HepG2 (cell line): ENCODE measurements around the gene NPDC1. TPM values are rescaled to one million over a fixed set of nuclear protein-coding genes. Genes with fewer than 3 reads are reported as not detected.

Experiments
- AGO1 ChIP-seq: fragments of 200-400 bp; formaldehyde crosslinking; IDR thresholded peaks from 2 replicates; pipeline ENCODE4 v1.6.1; 2017; ENCODE audit warnings: mild to moderate bottlenecking, low read depth, low read length, moderate library complexity; ENCODE audit not compliant: poor library complexity, severe bottlenecking
- ARNT2 ChIP-seq: sonication (generic); formaldehyde crosslinking; IDR thresholded peaks from 2 replicates; pipeline ENCODE4 v1.8.0; 2022; ENCODE audit warnings: mild to moderate bottlenecking, low read depth, missing genetic modification reagents, moderate library complexity
- BORCS8-MEF2B ChIP-seq: sonication (generic); formaldehyde crosslinking; IDR thresholded peaks from 2 replicates; pipeline ENCODE4 v1.8.0; 2022; ENCODE audit warnings: mild to moderate bottlenecking, missing genetic modification reagents
- HMGA1 ChIP-seq: sonication (generic); formaldehyde crosslinking; conservative IDR thresholded peaks from 2 replicates; pipeline ENCODE4 v1.4.0; 2020; ENCODE audit warnings: missing genetic modification reagents
- PHF21A ChIP-seq: sonication (generic); formaldehyde crosslinking; IDR thresholded peaks from 2 replicates; pipeline ENCODE4 v1.5.0; 2020; ENCODE audit warnings: mild to moderate bottlenecking, missing genetic modification reagents
- REPIN1 ChIP-seq: sonication (generic); formaldehyde crosslinking; IDR thresholded peaks from 2 replicates; pipeline ENCODE4 v1.8.0; 2022; ENCODE audit warnings: missing genetic modification reagents, low read depth, mild to moderate bottlenecking, borderline replicate concordance
- SOX5 ChIP-seq: IDR thresholded peaks from 2 replicates; pipeline ENCODE4 v1.6.1; 2016; ENCODE audit warnings: borderline replicate concordance
- TAF15 ChIP-seq: fragments of 200-400 bp; formaldehyde crosslinking; IDR thresholded peaks from one replicate; pipeline ENCODE4 v1.6.1; 2018; ENCODE audit warnings: mild to moderate bottlenecking, low read depth, low read length; ENCODE audit not compliant: poor library complexity, severe bottlenecking
- ZNF225 ChIP-seq: sonication (generic); formaldehyde crosslinking; IDR thresholded peaks from 2 replicates; pipeline ENCODE4 v1.4.0; 2020; ENCODE audit warnings: mild to moderate bottlenecking, missing genetic modification reagents
- ZNF230 ChIP-seq: sonication (generic); formaldehyde crosslinking; IDR thresholded peaks from 2 replicates; pipeline ENCODE4 v1.4.0; 2020; ENCODE audit warnings: mild to moderate bottlenecking, missing genetic modification reagents
- polyA plus RNA-seq, 8 experiments: library from polyadenylated mRNA; depleted of rRNA in 3 of 8; stranded (reverse) in 7 of 8; unstranded in 1 of 8; fragments of >200 nt; fragmentation: Illumina TruSeq in 4 of 8; extraction: Trizol in 4 of 8; gene quantifications; 2 replicates each; pipeline versions ENCODE4 v1.2.1 to v1.2.3, GENCODE V29; 2011 to 2016; ENCODE audit warnings: low read depth in 4 of 8, missing spikeins in 1 of 8, mixed read lengths in 1 of 8; ENCODE audit not compliant: insufficient read depth in 1 of 8
- total RNA-seq, 5 experiments: library from RNA; depleted of rRNA; stranded (reverse); fragments of >200 nt; fragmentation: Illumina TruSeq; extraction: Trizol; gene quantifications; 2 replicates each; pipeline ENCODE4 v1.2.3, GENCODE V29; 2016; ENCODE audit warnings: low read depth in 1 of 5
- TF ChIP-seq, protein P1 (sequence below), 2 experiments: sonication (generic) in 1 of 2; formaldehyde crosslinking in 1 of 2; IDR thresholded peaks; 2 replicates each; pipeline versions ENCODE4 v1.4.0 to v1.6.1; 2016 to 2020; ENCODE audit warnings: borderline replicate concordance in 1 of 2, low read depth in 1 of 2, mild to moderate bottlenecking in 1 of 2, missing genetic modification reagents in 1 of 2
- TF ChIP-seq, protein P2 (sequence below): sonication (generic); formaldehyde crosslinking; IDR thresholded peaks from 2 replicates; pipeline ENCODE4 v1.4.0; 2020; ENCODE audit warnings: mild to moderate bottlenecking, low read depth, missing genetic modification reagents
- TF ChIP-seq, protein P3 (sequence below): sonication (generic); formaldehyde crosslinking; IDR thresholded peaks from 2 replicates; pipeline ENCODE4 v1.8.0; 2022; ENCODE audit warnings: mild to moderate bottlenecking, missing genetic modification reagents, borderline replicate concordance
- TF ChIP-seq, protein P4 (sequence below), 2 experiments: sonication (generic) in 1 of 2; formaldehyde crosslinking in 1 of 2; IDR thresholded peaks; 2 replicates each; pipeline versions ENCODE4 v1.4.0 to v1.6.1; 2018 to 2020; ENCODE audit warnings: missing genetic modification reagents in 2 of 2, borderline replicate concordance in 1 of 2, low read depth in 1 of 2, mild to moderate bottlenecking in 1 of 2, missing biosample characterization in 1 of 2
- TF ChIP-seq, protein P5 (sequence below): sonication (generic); formaldehyde crosslinking; IDR thresholded peaks from 2 replicates; pipeline ENCODE4 v1.5.0; 2020; ENCODE audit warnings: mild to moderate bottlenecking, missing genetic modification reagents, borderline replicate concordance

Gene NPDC1
- total and polyA plus RNA-seq, 2 of the 13 experiments (the other 11 are each of a cell fraction or from before 2014, with no cell fraction given): 0.84 to 5.4 TPM

DNA sequence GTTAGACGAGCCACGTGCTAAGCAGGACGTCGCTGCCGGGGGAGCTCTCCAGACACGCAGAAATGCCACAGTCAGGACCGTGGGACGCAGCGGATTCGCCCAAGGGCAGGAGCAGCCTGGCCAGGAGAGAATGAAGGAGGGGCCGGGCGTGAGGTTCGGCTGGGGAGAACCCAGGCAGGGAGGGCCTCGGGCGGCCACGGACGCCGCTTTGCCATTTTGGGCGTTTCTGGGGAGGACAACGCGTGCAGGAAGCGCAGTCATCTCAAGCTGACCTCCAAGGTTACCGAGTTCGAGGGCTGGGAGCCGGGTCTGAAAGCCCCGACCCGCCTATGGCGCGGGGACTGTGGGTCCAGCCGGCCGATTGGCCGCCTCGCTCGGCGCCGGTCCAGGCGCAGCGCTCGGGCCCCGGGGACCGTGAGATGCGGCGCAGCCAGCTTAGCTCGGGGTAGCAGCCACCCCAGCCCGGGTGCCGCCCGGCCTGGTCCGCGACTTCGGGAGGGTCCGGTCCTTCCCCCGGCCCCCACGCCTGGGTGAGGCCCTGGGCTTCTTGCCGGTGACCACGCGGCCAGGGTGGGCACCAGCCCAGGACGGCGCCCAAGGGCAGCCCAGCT lies 40.0 kb upstream of the NPDC1 start (continued):
- TF ChIP-seq, protein P1, sequence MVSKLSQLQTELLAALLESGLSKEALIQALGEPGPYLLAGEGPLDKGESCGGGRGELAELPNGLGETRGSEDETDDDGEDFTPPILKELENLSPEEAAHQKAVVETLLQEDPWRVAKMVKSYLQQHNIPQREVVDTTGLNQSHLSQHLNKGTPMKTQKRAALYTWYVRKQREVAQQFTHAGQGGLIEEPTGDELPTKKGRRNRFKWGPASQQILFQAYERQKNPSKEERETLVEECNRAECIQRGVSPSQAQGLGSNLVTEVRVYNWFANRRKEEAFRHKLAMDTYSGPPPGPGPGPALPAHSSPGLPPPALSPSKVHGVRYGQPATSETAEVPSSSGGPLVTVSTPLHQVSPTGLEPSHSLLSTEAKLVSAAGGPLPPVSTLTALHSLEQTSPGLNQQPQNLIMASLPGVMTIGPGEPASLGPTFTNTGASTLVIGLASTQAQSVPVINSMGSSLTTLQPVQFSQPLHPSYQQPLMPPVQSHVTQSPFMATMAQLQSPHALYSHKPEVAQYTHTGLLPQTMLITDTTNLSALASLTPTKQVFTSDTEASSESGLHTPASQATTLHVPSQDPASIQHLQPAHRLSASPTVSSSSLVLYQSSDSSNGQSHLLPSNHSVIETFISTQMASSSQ (IDR thresholded peaks at IDR 0.05; ENCODE audit: low read depth): no peak
- TF ChIP-seq, protein P1 (CRISPR knock-in tag; IDR thresholded peaks at IDR 0.05; ENCODE audit: borderline replicate concordance): no peak
- TF ChIP-seq, protein P2, sequence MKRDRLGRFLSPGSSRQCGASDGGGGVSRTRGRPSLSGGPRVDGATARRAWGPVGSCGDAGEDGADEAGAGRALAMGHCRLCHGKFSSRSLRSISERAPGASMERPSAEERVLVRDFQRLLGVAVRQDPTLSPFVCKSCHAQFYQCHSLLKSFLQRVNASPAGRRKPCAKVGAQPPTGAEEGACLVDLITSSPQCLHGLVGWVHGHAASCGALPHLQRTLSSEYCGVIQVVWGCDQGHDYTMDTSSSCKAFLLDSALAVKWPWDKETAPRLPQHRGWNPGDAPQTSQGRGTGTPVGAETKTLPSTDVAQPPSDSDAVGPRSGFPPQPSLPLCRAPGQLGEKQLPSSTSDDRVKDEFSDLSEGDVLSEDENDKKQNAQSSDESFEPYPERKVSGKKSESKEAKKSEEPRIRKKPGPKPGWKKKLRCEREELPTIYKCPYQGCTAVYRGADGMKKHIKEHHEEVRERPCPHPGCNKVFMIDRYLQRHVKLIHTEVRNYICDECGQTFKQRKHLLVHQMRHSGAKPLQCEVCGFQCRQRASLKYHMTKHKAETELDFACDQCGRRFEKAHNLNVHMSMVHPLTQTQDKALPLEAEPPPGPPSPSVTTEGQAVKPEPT (CRISPR knock-in tag): peak; percentile 88
- TF ChIP-seq AGO1 (peak; percentile 14), REPIN1 (peak; percentile 34; the same call in 1 of the 2 replicates), ZNF225 (CRISPR knock-in tag) (peak; percentile 82; the same call in 1 of the 2 replicates), SOX5 (CRISPR knock-in tag) (no peak), ZNF230 (peak; percentile 71; the same call in 1 of the 2 replicates), HMGA1 (CRISPR knock-in tag) (no peak), ARNT2 (peak; percentile 46; the same call in 1 of the 2 replicates), BORCS8-MEF2B (CRISPR knock-in tag) (peak; percentile 14; the same call in 1 of the 2 replicates), PHF21A (CRISPR knock-in tag) (no peak), TAF15 (peak; percentile 68)
- TF ChIP-seq, protein P3, sequence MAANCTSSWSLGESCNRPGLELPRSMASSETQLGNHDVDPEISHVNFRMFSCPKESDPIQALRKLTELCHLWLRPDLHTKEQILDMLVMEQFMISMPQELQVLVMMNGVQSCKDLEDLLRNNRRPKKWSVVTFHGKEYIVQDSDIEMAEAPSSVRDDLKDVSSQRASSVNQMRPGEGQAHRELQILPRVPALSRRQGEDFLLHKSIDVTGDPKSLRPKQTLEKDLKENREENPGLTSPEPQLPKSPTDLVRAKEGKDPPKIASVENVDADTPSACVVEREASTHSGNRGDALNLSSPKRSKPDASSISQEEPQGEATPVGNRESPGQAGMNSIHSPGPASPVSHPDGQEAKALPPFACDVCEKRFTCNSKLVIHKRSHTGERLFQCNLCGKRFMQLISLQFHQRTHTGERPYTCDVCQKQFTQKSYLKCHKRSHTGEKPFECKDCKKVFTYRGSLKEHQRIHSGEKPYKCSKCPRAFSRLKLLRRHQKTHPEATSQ: 0 out of 2 replicates have a peak, but pooled peaks have one; percentile 53
- TF ChIP-seq, protein P4, sequence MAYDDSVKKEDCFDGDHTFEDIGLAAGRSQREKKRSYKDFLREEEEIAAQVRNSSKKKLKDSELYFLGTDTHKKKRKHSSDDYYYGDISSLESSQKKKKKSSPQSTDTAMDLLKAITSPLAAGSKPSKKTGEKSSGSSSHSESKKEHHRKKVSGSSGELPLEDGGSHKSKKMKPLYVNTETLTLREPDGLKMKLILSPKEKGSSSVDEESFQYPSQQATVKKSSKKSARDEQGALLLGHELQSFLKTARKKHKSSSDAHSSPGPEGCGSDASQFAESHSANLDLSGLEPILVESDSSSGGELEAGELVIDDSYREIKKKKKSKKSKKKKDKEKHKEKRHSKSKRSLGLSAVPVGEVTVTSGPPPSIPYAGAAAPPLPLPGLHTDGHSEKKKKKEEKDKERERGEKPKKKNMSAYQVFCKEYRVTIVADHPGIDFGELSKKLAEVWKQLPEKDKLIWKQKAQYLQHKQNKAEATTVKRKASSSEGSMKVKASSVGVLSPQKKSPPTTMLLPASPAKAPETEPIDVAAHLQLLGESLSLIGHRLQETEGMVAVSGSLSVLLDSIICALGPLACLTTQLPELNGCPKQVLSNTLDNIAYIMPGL (CRISPR knock-in tag; IDR thresholded peaks at IDR 0.05; ENCODE audit: borderline replicate concordance in 1 of 2, low read depth in 1 of 2): peak in 1 of 2 experiments; percentile 48; a peak in 2 of 4 replicates
- TF ChIP-seq, protein P5, sequence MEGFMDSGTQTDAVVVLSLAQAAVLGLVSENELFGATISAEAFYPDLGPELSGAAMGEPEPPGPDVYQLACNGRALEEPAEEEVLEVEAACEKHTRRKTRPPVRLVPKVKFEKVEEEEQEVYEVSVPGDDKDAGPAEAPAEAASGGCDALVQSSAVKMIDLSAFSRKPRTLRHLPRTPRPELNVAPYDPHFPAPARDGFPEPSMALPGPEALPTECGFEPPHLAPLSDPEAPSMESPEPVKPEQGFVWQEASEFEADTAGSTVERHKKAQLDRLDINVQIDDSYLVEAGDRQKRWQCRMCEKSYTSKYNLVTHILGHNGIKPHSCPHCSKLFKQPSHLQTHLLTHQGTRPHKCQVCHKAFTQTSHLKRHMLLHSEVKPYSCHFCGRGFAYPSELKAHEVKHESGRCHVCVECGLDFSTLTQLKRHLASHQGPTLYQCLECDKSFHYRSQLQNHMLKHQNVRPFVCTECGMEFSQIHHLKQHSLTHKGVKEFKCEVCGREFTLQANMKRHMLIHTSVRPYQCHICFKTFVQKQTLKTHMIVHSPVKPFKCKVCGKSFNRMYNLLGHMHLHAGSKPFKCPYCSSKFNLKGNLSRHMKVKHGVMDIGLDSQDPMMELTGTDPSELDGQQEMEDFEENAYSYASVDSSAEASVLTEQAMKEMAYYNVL (CRISPR knock-in tag): 0 out of 2 replicates have a peak, but pooled peaks have one; percentile 20
